Activated B cell treated with CpG ODN at 0.5 μM for 24 hours (primary cell): ENCODE data around the gene MFF. TPM values are rescaled to one million over a fixed set of nuclear protein-coding genes. Genes with fewer than 3 reads are reported as not detected.

Experiments
- ATAC-seq: fragments of 200-7000 bp; cut with Tn5 transposase; one replicate; pipeline ENCODE4 v1.10.0; 2021; ENCODE audit warnings: low read depth, mild to moderate bottlenecking, moderate library complexity
- CTCF ChIA-PET: fragments of 350-600 bp; sonication (Branson Sonifier 250); formaldehyde crosslinking; loops from one replicate; lab custom pipeline; 2021; ENCODE audit warnings: antibody characterized with exemption; lab: Charles Lee
- POLR2A ChIA-PET: fragments of 350-600 bp; sonication (Branson Sonifier 250); formaldehyde crosslinking; loops from one replicate; lab custom pipeline; 2021; ENCODE audit warnings: antibody characterized with exemption; lab: Charles Lee
- DNase-seq: peaks from one replicate; pipeline ENCODE4 v3.0.0; 2022
- H3K27ac Mint-ChIP-seq: one replicate; pipeline ENCODE4 v1.8.0; 2020; ENCODE audit warnings: mixed read lengths
- H3K27me3 Mint-ChIP-seq: one replicate; pipeline ENCODE4 v1.8.0; 2021; ENCODE audit warnings: mixed read lengths
- H3K36me3 Mint-ChIP-seq: one replicate; pipeline ENCODE4 v1.8.0; 2021; ENCODE audit warnings: low read depth, mixed read lengths
- H3K4me1 Mint-ChIP-seq: one replicate; pipeline ENCODE4 v1.8.0; 2021; ENCODE audit warnings: mixed read lengths
- H3K4me3 Mint-ChIP-seq: one replicate; pipeline ENCODE4 v1.8.0; 2020; ENCODE audit warnings: mild to moderate bottlenecking, mixed read lengths
- H3K9me3 Mint-ChIP-seq: one replicate; pipeline ENCODE4 v1.8.0; 2020; ENCODE audit warnings: mixed read lengths
- intact Hi-C: fragments of 100-400 bp; cut with micrococcal nuclease; formaldehyde crosslinking; loops from one replicate; pipeline ENCODE4 v1.15.1; 2024
- total RNA-seq: library from RNA; stranded (reverse); gene quantifications from 2 replicates; pipeline ENCODE4 v1.2.3, GENCODE V29; 2022
- TF ChIP-seq, protein P1 (sequence below): fragments of 200-600 bp; IDR thresholded peaks from one replicate; pipeline ENCODE4 v1.8.0; 2022; ENCODE audit warnings: antibody characterized with exemption, mild to moderate bottlenecking

Gene MFF
- total RNA-seq, 1 donor from 2014 or later: 78.9 TPM

DNA sequence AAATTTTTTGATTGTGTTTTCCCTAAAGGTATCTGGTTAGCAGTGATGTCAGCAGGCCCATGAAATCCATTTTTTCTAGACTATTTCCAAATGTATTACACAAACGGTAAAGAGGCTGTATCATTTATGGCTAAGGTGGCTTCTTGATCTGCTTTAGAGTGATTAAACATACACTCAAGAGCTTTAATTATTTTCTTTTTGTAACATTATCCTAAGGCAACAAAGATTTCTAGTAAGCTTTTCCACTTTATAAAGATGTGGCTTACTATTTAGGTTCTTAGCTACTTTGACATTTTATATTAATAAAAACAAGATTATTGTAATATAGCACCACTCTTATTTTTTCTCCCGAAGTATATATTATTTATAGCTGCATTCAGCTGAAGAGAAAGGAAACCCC lies 16.5 kb downstream of the MFF start:
- Mint-ChIP-seq H3K36me3 (peaks cover 59% of the 10 kb centered on the region), H3K4me3 (no peak overlapping the region), H3K9me3 (no peaks in the 10 kb centered on the region), H3K27ac (no peak overlapping the region), H3K27me3 (no peaks in the 10 kb centered on the region), H3K4me1 (no peaks in the 10 kb centered on the region)
- ATAC-seq (no peak), DNase-seq (no peak)
- POLR2A ChIA-PET: no interaction called here
- TF ChIP-seq, protein P1, sequence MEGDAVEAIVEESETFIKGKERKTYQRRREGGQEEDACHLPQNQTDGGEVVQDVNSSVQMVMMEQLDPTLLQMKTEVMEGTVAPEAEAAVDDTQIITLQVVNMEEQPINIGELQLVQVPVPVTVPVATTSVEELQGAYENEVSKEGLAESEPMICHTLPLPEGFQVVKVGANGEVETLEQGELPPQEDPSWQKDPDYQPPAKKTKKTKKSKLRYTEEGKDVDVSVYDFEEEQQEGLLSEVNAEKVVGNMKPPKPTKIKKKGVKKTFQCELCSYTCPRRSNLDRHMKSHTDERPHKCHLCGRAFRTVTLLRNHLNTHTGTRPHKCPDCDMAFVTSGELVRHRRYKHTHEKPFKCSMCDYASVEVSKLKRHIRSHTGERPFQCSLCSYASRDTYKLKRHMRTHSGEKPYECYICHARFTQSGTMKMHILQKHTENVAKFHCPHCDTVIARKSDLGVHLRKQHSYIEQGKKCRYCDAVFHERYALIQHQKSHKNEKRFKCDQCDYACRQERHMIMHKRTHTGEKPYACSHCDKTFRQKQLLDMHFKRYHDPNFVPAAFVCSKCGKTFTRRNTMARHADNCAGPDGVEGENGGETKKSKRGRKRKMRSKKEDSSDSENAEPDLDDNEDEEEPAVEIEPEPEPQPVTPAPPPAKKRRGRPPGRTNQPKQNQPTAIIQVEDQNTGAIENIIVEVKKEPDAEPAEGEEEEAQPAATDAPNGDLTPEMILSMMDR: no peak
- CTCF ChIA-PET: no interaction called here
- intact Hi-C loops: no loop called here

DNA sequence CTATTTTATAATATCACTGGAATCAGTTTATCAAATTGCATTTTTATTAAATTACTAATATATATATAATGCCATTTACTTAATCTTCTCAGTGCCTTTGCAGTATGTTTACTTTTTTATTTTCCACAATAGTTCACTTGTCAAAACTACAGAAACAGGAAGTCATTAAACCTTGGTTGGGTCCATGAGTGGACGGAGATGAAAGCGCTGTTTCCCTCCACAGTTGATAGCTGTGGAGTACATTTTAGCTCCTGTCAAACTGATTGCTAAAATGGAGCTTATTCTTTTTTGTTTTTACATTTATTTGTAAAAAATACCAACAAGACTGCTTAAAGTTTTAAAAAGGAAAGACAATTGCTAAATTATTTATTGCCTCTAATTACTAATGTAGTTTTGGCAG lies 19.2 kb downstream of the MFF start:
- intact Hi-C loops: no loop called here
- Mint-ChIP-seq H3K27me3 (no peaks in the 10 kb centered on the region), H3K27ac (no peak overlapping the region), H3K4me3 (no peak overlapping the region), H3K36me3 (peaks cover 61% of the 10 kb centered on the region), H3K9me3 (no peaks in the 10 kb centered on the region), H3K4me1 (no peaks in the 10 kb centered on the region)
- TF ChIP-seq, protein P1: no peak
- ChIA-PET CTCF (no interaction called here), POLR2A (no interaction called here)
- ATAC-seq (no peak), DNase-seq (no peak)

GRCh38 chr2:227347117-227347516 lies 22.1 kb downstream of the MFF start:
- TF ChIP-seq, protein P1: no peak
- POLR2A ChIA-PET: no interaction called here
- Mint-ChIP-seq H3K4me1 (peaks cover 6% of the 10 kb centered on the region), H3K9me3 (no peaks in the 10 kb centered on the region), H3K27ac (no peak overlapping the region), H3K27me3 (no peaks in the 10 kb centered on the region), H3K36me3 (peaks cover 58% of the 10 kb centered on the region), H3K4me3 (no peak overlapping the region)
- intact Hi-C loops: no loop called here
- CTCF ChIA-PET: interaction anchor here (1.8 kb wide), 1 partner anchor 419 kb away, joined by 6 read pairs; no protein-coding TSS in a partner anchor
- ATAC-seq (no peak), DNase-seq (no peak)

DNA sequence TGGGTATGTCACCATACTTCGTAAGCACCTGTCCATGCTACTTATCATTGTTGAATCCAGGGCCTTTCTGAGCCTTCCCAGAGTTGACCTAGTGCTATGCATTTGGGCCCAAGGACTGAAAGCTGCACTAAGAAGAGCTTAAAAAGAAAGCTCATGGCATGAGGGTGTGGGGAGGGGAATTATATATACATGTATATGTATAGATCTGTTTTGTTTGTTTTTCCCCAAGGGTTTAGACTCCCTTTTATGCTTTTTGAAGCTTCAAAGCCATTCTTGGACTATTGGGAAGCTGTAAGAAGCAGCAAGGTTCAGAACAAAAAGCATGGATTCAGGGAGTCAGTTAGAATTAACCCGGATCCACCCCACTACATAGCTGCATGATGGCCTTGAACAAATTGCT lies 23.3 kb downstream of the MFF start:
- ATAC-seq: no peak
- Mint-ChIP-seq H3K27me3 (no peaks in the 10 kb centered on the region), H3K36me3 (peaks cover 57% of the 10 kb centered on the region), H3K27ac (no peak overlapping the region), H3K4me1 (peaks cover 6% of the 10 kb centered on the region), H3K4me3 (no peak overlapping the region), H3K9me3 (no peaks in the 10 kb centered on the region)
- no peak for DNase-seq
- ChIA-PET CTCF (interaction anchor here (1.8 kb wide), 1 partner anchor 418 kb away, joined by 6 read pairs; no protein-coding TSS in a partner anchor), POLR2A (no interaction called here)
- TF ChIP-seq, protein P1: no peak
- intact Hi-C loops: no loop called here

GRCh38 chr2:227349989-227350612 lies 25.1 kb downstream of the MFF start:
- Mint-ChIP-seq H3K36me3 (peaks cover 58% of the 10 kb centered on the region), H3K4me3 (no peak overlapping the region), H3K9me3 (no peaks in the 10 kb centered on the region), H3K27ac (no peak overlapping the region), H3K27me3 (no peaks in the 10 kb centered on the region), H3K4me1 (peaks cover 6% of the 10 kb centered on the region)
- CTCF ChIA-PET: interaction anchor here (0.7 kb wide), 1 partner anchor 9 kb away, joined by 3 read pairs; no protein-coding TSS in a partner anchor
- no peak for ATAC-seq
- no peak for DNase-seq
- TF ChIP-seq, protein P1: no peak
- intact Hi-C loops: no loop called here
- POLR2A ChIA-PET: no interaction called here
